ENCODE data around the gene ADGRD2. TPM values are rescaled to one million over a fixed set of nuclear protein-coding genes. Genes with fewer than 3 reads are reported as not detected.

Gene ADGRD2
- total and polyA plus RNA-seq, 9 of the 15 experiments (the other 6 are each of a cell fraction or from before 2014, with no cell fraction given): not detected

DNA sequence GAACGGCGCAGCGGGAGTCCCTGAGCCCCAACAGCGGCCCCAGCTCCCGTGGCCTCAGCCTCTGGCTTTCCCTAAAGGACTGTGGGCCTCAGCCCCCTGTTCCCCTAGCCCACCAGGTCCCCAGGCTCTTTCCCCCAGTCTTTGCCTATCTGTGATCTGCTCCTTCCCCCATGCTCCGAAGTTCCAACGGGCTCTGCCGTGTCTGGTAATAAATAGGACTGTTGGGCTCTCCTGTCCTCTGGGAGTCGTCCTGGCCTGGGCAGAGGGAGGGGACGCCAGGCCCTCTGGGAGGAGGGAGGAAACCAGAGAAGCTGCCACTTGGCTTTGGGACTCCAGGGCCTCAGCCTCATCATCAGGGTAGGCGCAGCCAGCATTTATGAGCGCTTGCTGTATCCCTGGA lies 28.1 kb downstream of the ADGRD2 start:
- in situ Hi-C loops (cut with MboI) (no loop called here), intact Hi-C loops (cut with micrococcal nuclease) (no loop called here)
- Histone ChIP-seq H3K4me2 (ENCODE audit: insufficient read depth, low read length) (no peak overlapping the region), H3K27ac (ENCODE audit: extremely low read depth, low read depth, low read length) (no peak overlapping the region), H2AFZ (ENCODE audit: low read depth, low read length) (no peak overlapping the region), H3K9me1 (ENCODE audit: control insufficient read depth, insufficient read depth, low read length) (no peaks in the 10 kb centered on the region), H3K79me2 (ENCODE audit: control insufficient read depth, insufficient read depth, low read length) (no peaks in the 10 kb centered on the region), H3K27me3 (ENCODE audit: control insufficient read depth in 2 of 2, insufficient read depth in 2 of 2, low read length in 2 of 2) (peaks cover 4 to 57% of the 10 kb centered on the region in 2 experiments; a peak in 4 of 5 replicates), H3K9ac (ENCODE audit: insufficient read depth in 1 of 2, low read depth in 2 of 2, low read length in 2 of 2) (peak overlapping the region in 1 of 2 experiments; percentile 64; a peak in 2 of 4 replicates), H3K36me3 (ENCODE audit: control insufficient read depth, insufficient read depth, low read length) (no peaks in the 10 kb centered on the region), H4K20me1 (replicated peaks; ENCODE audit: control insufficient read depth, insufficient read depth, low read length) (peaks cover 13% of the 10 kb centered on the region), H3K4me3 (no peak overlapping the region), H3K9me3 (replicated peaks; ENCODE audit: control insufficient read depth, insufficient read depth, low read depth, low read length) (no peaks in the 10 kb centered on the region), H3K4me1 (replicated peaks in 1 of 2; ENCODE audit: control insufficient read depth in 2 of 2, insufficient read depth in 2 of 2, low read length in 2 of 2) (peaks cover 0 to 59% of the 10 kb centered on the region in 2 experiments; a peak in 3 of 5 replicates)
- no peak for ATAC-seq
- ChIA-PET POLR2A (no interaction called here), CTCF (ENCODE audit: low intra/inter-chr PET ratio) (no interaction called here)
- TF ChIP-seq ZKSCAN8 (CRISPR knock-in tag; IDR thresholded peaks at IDR 0.05) (peak; percentile 51; the same call in 1 of the 2 replicates), OTX1 (CRISPR knock-in tag; IDR thresholded peaks at IDR 0.05) (no peak)
- 18% methylated on average over 6 of the region's 12 CpGs for WGBS (ENCODE audit: insufficient coverage, low coverage, missing lambda C conversion rate)
- DNase-seq (ENCODE audit: extremely low read depth in 1 of 4, low spot score in 3 of 4): no peak
- BruUV-seq (replicated peaks): no TSS peak
- peak; percentile 26 for FAIRE-seq

DNA sequence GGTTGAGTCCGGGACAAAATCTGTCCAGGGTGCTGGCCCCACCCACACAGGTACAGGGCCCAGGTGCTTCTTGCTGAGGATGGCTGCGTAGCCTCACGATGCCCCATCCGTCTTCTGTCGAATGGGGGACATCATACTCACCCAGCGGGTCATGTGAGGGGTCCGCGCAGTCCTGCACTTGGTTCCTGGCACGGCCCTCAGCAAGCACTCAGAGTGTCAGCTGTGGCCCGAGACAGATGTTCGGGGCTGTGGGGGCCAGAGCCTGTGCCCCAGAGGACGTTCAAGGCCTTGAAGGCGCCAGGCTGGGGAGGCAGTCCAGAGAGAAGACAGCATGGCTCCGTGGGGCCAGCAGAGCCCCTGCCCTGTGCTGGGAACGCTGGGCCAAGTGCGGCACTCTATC lies 29.1 kb downstream of the ADGRD2 start:
- Histone ChIP-seq H3K4me2 (ENCODE audit: insufficient read depth, low read length) (no peak overlapping the region), H2AFZ (ENCODE audit: low read depth, low read length) (no peak overlapping the region), H4K20me1 (replicated peaks; ENCODE audit: control insufficient read depth, insufficient read depth, low read length) (peaks cover 18% of the 10 kb centered on the region), H3K9me3 (replicated peaks; ENCODE audit: control insufficient read depth, insufficient read depth, low read depth, low read length) (no peaks in the 10 kb centered on the region), H3K27me3 (ENCODE audit: control insufficient read depth in 2 of 2, insufficient read depth in 2 of 2, low read length in 2 of 2) (peaks cover 9 to 65% of the 10 kb centered on the region in 2 experiments; a peak in 4 of 5 replicates), H3K4me1 (replicated peaks in 1 of 2; ENCODE audit: control insufficient read depth in 2 of 2, insufficient read depth in 2 of 2, low read length in 2 of 2) (peaks cover 0 to 59% of the 10 kb centered on the region in 2 experiments; a peak in 3 of 5 replicates), H3K79me2 (ENCODE audit: control insufficient read depth, insufficient read depth, low read length) (no peaks in the 10 kb centered on the region), H3K4me3 (no peak overlapping the region), H3K9ac (ENCODE audit: insufficient read depth in 1 of 2, low read depth in 2 of 2, low read length in 2 of 2) (no peak overlapping the region), H3K36me3 (ENCODE audit: control insufficient read depth, insufficient read depth, low read length) (no peaks in the 10 kb centered on the region), H3K27ac (ENCODE audit: extremely low read depth, low read depth, low read length) (no peak overlapping the region), H3K9me1 (ENCODE audit: control insufficient read depth, insufficient read depth, low read length) (no peaks in the 10 kb centered on the region)
- ChIA-PET POLR2A (no interaction called here), CTCF (ENCODE audit: low intra/inter-chr PET ratio) (no interaction called here)
- no peak for FAIRE-seq
- BruUV-seq (replicated peaks): no TSS peak
- intact Hi-C loops (cut with micrococcal nuclease): no loop called here
- no peak for DNase-seq (ENCODE audit: extremely low read depth in 1 of 4, low spot score in 3 of 4)
- in situ Hi-C loops (cut with MboI): no loop called here
- WGBS (ENCODE audit: insufficient coverage, low coverage, missing lambda C conversion rate): 31% methylated on average over 15 of the region's 16 CpGs
- no peak for ATAC-seq
- TF ChIP-seq, protein P1, sequence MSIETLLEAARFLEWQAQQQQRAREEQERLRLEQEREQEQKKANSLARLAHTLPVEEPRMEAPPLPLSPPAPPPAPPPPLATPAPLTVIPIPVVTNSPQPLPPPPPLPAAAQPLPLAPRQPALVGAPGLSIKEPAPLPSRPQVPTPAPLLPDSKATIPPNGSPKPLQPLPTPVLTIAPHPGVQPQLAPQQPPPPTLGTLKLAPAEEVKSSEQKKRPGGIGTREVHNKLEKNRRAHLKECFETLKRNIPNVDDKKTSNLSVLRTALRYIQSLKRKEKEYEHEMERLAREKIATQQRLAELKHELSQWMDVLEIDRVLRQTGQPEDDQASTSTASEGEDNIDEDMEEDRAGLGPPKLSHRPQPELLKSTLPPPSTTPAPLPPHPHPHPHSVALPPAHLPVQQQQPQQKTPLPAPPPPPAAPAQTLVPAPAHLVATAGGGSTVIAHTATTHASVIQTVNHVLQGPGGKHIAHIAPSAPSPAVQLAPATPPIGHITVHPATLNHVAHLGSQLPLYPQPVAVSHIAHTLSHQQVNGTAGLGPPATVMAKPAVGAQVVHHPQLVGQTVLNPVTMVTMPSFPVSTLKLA (conservative IDR thresholded peaks at IDR 0.05): no peak
- no peak for TF ChIP-seq ILF3 (IDR thresholded peaks at IDR 0.05; ENCODE audit: borderline replicate concordance)
- no peak for TF ChIP-seq TAF9B (IDR thresholded peaks at IDR 0.05; ENCODE audit: partially characterized antibody)
- TF ChIP-seq BRCA1 (IDR thresholded peaks at IDR 0.05): no peak
- TF ChIP-seq BRCA1 (CRISPR knock-in tag; IDR thresholded peaks at IDR 0.05): no peak
- no peak for TF ChIP-seq BCL6 (CRISPR knock-in tag; IDR thresholded peaks at IDR 0.05)
- TF ChIP-seq NFE2 (IDR thresholded peaks at IDR 0.05; ENCODE audit: low read depth): no peak
- no peak for TF ChIP-seq BRD9 (IDR thresholded peaks at IDR 0.05; ENCODE audit: low read depth, partially characterized antibody)
- no peak for TF ChIP-seq ZNF644 (tag; IDR thresholded peaks at IDR 0.05; ENCODE audit: low read depth)
- TF ChIP-seq, protein P2, sequence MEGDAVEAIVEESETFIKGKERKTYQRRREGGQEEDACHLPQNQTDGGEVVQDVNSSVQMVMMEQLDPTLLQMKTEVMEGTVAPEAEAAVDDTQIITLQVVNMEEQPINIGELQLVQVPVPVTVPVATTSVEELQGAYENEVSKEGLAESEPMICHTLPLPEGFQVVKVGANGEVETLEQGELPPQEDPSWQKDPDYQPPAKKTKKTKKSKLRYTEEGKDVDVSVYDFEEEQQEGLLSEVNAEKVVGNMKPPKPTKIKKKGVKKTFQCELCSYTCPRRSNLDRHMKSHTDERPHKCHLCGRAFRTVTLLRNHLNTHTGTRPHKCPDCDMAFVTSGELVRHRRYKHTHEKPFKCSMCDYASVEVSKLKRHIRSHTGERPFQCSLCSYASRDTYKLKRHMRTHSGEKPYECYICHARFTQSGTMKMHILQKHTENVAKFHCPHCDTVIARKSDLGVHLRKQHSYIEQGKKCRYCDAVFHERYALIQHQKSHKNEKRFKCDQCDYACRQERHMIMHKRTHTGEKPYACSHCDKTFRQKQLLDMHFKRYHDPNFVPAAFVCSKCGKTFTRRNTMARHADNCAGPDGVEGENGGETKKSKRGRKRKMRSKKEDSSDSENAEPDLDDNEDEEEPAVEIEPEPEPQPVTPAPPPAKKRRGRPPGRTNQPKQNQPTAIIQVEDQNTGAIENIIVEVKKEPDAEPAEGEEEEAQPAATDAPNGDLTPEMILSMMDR (IDR thresholded peaks at IDR 0.05 in 2 of 3, conservative IDR thresholded peaks at IDR 0.05 in 1 of 3; ENCODE audit: insufficient read depth in 2 of 3, low read depth in 1 of 3, low read length in 3 of 3): no peak

Data from K562 (cell line).